Glutamatergic neuron (in vitro differentiated cells): ENCODE data around the gene PCYOX1L. TPM values are rescaled to one million over a fixed set of nuclear protein-coding genes. Genes with fewer than 3 reads are reported as not detected.

Experiments
- DNase-seq: peaks from one replicate; pipeline ENCODE4 v3.0.0; 2022
- H3K27ac Mint-ChIP-seq: one replicate; pipeline ENCODE4 v1.8.0; 2020; ENCODE audit warnings: mild to moderate bottlenecking, mixed read lengths, inconsistent platforms; ENCODE audit not compliant: unreplicated experiment
- H3K27me3 Mint-ChIP-seq: one replicate; pipeline ENCODE4 v1.8.0; 2020; ENCODE audit warnings: mild to moderate bottlenecking, moderate library complexity, mixed read lengths, inconsistent platforms; ENCODE audit not compliant: unreplicated experiment
- H3K36me3 Mint-ChIP-seq: one replicate; pipeline ENCODE4 v1.8.0; 2020; ENCODE audit warnings: mild to moderate bottlenecking, mixed read lengths, inconsistent platforms; ENCODE audit not compliant: unreplicated experiment
- H3K4me1 Mint-ChIP-seq: one replicate; pipeline ENCODE4 v1.8.0; 2020; ENCODE audit warnings: mild to moderate bottlenecking, low read depth, mixed read lengths, inconsistent platforms; ENCODE audit not compliant: unreplicated experiment
- H3K4me3 Mint-ChIP-seq: one replicate; pipeline ENCODE4 v1.8.0; 2020; ENCODE audit warnings: mild to moderate bottlenecking, mixed read lengths, inconsistent platforms; ENCODE audit not compliant: unreplicated experiment
- H3K9me3 Mint-ChIP-seq: one replicate; pipeline ENCODE4 v1.8.0; 2020; ENCODE audit warnings: mild to moderate bottlenecking, moderate library complexity, mixed read lengths, inconsistent platforms; ENCODE audit not compliant: unreplicated experiment
- CTCF ChIP-seq: fragments of 200-600 bp; sonication (generic); IDR thresholded peaks from one replicate; pipeline ENCODE4 v1.5.0; 2021; ENCODE audit not compliant: partially characterized antibody, unreplicated experiment
- total RNA-seq: library from RNA; stranded (reverse); fragmentation: NEBNext Ultra II Directional; extraction: Animal tissue kit (Norgen Biotek cat#: 25700); gene quantifications from one replicate; pipeline ENCODE4 v1.2.1, GENCODE V29; 2021; ENCODE audit not compliant: unreplicated experiment

Gene PCYOX1L
- total RNA-seq, 1 donor from 2014 or later, result 25.4 TPM

GRCh38 chr5:149404746-149405549 is 47.1 kb downstream of the PCYOX1L start:
- Mint-ChIP-seq H3K27me3 (peaks cover 7% of the 10 kb centered on the region), H3K4me1 (peaks cover 10% of the 10 kb centered on the region), H3K27ac (no peak overlapping the region)

GRCh38 chr5:149405550-149406202 is 47.8 kb downstream of the PCYOX1L start:
- peaks cover 6% of the 10 kb centered on the region for H3K4me1 Mint-ChIP-seq
- no peak overlapping the region for H3K4me3 Mint-ChIP-seq

More at GRCh38 chr5:149404746-149405549, 47.1 kb downstream of the PCYOX1L start:
- Mint-ChIP-seq H3K4me3 (no peak overlapping the region), H3K36me3 (no peaks in the 10 kb centered on the region), H3K9me3 (peaks cover 4% of the 10 kb centered on the region)
- DNase-seq, result no peak
- TF ChIP-seq CTCF, result no peak

GRCh38 chr5:149406203-149406978 is 48.5 kb downstream of the PCYOX1L start:
- H3K4me3 Mint-ChIP-seq, result no peak overlapping the region
- TF ChIP-seq CTCF, result no peak
- peaks cover 4% of the 10 kb centered on the region for H3K9me3 Mint-ChIP-seq
- no peak overlapping the region for H3K27ac Mint-ChIP-seq
- peaks cover 7% of the 10 kb centered on the region for H3K27me3 Mint-ChIP-seq
- DNase-seq, result no peak
- no peaks in the 10 kb centered on the region for H3K36me3 Mint-ChIP-seq
- peaks cover 6% of the 10 kb centered on the region for H3K4me1 Mint-ChIP-seq

More at GRCh38 chr5:149405550-149406202, 47.8 kb downstream of the PCYOX1L start:
- no peak for TF ChIP-seq CTCF
- no peak for DNase-seq
- H3K27ac Mint-ChIP-seq, result no peak overlapping the region
- H3K9me3 Mint-ChIP-seq, result peaks cover 4% of the 10 kb centered on the region
- no peaks in the 10 kb centered on the region for H3K36me3 Mint-ChIP-seq
- peaks cover 7% of the 10 kb centered on the region for H3K27me3 Mint-ChIP-seq

GRCh38 chr5:149406979-149407306 is 49.1 kb downstream of the PCYOX1L start:
- H3K27ac Mint-ChIP-seq, result no peak overlapping the region
- peaks cover 4% of the 10 kb centered on the region for H3K27me3 Mint-ChIP-seq
- no peak for TF ChIP-seq CTCF
- no peak for DNase-seq
- H3K36me3 Mint-ChIP-seq, result no peaks in the 10 kb centered on the region
- H3K9me3 Mint-ChIP-seq, result peaks cover 4% of the 10 kb centered on the region
- peaks cover 6% of the 10 kb centered on the region for H3K4me1 Mint-ChIP-seq
- no peak overlapping the region for H3K4me3 Mint-ChIP-seq
